GM18505 (cell line): ENCODE data around the gene TNFRSF1B.

Source experiments
- ATAC-seq: cut with Tn5 transposase; IDR thresholded peaks from one replicate; pipeline ENCODE4 v1.9.1; 2021; ENCODE audit not compliant: unreplicated experiment
- POLR2A ChIP-seq: IDR thresholded peaks from 4 replicates; pipeline ENCODE4 v1.6.1; 2011; ENCODE audit warnings: borderline replicate concordance; ENCODE audit not compliant: insufficient read depth, insufficient read length; ENCODE audit errors: extremely low read depth

Gene TNFRSF1B

GRCh38 chr1:12166834-12167492, at the start of gene TNFRSF1B:
Gene TNFRSF1B, plus strand, starts transcription at chr1:12166991. Its CDS starts 101 bp downstream, at chr1:12167092.
- peak; percentile 46 for ATAC-seq
- peak; percentile 93 for TF ChIP-seq POLR2A

- peak; percentile 29 for TF ChIP-seq POLR2A
- ATAC-seq: no peak
Measured at GRCh38 chr1:12121212-12122003, 45.4 kb upstream of the TNFRSF1B start.

DNA sequence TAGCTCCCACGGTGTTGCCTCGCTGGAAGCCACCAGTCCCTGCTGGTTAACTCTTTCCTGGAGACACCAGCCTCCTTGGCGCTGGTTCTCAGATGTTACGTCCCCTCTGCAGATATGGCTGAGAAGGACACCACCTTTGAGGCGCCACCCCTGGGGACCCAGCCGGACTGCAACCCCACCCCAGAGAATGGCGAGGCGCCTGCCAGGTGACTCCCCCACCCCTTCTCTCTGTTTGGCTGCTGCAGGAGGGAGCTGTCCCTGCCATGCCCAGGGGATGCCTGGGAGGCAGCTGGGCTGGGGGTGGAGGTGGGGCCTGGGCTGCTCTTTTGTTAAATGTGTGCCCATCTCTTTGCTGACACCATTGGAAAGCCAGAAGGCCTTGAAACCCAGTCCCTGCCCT, 43.6 kb upstream of the TNFRSF1B start:
- no peak for ATAC-seq
- no peak for TF ChIP-seq POLR2A

DNA sequence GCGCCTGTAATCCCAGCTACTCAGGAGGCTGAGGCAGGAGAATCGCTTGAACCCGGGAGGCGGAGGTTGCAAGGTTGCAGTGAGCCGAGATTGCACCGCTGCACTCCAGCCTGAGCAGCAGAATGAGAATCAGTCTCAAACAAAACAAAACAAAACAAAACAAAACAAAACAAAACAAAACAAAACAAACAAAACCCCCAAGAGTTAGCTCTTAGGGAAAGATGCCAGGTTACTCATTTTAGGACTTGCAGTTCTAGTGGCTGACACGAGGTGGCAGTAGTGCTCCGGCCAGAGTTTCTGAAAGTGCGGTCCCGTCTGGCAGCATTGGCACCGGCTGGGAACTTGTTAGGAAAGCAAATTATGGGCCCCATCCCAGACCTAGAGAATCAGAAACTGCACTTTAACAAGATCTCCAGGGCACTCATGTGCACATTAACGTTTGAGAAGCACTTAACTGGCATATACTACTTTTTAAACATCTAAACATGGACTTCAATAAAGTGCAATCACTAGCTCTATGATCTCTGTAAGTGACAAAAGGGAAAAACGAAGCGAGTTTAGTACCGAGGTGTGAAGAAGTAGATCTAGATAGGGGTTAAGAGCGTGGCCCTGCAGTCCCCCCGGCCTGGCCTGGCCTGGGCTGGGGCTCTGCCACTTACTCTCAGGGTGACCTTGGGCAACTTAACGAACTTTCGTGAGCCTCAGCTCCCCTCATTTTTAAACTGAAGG, 41.9 kb upstream of the TNFRSF1B start:
- no peak for ATAC-seq
- peak; percentile 15 for TF ChIP-seq POLR2A

DNA sequence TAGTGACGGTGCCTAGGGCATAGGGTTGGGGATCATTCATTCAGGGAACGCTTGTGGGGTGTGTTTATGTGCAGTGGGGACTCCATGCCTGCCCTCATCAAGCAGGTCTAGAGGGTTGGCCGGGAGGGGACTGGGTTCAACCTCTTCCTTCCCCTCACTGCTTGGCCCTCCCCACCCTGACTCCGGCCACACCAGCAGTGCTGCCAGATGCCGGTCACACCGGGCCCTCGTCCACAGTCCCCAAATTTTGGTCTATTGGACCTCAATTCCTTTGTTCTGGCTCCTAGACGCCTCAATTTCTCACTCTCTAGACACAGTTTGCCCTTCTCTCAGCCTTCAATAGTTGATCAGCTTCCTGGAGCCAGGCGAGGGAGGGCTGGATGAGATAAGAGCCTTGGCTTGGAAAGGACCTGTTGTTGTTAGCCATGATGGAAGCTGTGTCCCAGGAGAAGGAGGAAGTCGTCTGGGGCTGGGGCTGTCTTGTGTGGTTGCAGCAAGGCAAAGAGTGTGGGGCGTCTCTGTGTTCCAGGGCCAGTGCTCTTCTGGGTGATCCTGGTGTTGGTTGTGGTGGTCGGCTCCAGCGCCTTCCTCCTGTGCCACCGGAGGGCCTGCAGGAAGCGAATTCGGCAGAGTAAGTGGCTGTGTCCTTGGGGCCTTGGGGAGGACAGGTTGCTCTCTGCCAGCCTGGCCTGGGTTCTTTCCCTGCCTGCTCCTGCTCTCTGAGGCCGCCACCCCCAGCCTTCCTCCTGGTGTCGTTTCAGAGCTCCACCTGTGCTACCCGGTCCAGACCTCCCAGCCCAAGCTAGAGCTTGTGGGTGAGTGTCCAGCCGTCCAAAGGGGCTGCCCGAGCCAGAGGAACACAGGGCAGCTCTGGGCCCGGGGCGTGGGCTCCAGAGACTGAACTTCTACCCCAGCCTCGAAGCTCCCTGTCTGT, 41.1 kb upstream of the TNFRSF1B start:
- no peak for TF ChIP-seq POLR2A
- no peak for ATAC-seq

DNA sequence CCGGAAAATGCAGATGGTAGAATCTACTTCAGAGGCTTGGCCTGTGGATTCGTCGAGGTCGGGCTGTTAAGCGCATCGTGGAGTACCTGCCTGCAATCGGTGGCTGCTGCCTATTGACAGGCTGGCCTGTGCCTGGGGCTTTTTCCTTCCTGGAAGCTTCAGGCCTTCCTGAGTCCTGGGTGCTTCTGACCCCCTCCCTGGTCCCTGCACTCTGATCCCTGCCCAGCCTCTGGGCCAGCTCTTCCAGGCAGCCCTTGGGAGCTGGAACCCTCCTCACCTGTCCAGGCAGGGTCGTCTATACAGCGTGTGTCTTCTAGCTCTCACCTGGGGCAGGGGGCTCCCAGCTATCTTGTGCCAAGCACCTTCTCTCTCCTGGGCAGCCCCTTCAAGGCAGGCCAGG, 40.0 kb upstream of the TNFRSF1B start:
- ATAC-seq: no peak
- TF ChIP-seq POLR2A: no peak

DNA sequence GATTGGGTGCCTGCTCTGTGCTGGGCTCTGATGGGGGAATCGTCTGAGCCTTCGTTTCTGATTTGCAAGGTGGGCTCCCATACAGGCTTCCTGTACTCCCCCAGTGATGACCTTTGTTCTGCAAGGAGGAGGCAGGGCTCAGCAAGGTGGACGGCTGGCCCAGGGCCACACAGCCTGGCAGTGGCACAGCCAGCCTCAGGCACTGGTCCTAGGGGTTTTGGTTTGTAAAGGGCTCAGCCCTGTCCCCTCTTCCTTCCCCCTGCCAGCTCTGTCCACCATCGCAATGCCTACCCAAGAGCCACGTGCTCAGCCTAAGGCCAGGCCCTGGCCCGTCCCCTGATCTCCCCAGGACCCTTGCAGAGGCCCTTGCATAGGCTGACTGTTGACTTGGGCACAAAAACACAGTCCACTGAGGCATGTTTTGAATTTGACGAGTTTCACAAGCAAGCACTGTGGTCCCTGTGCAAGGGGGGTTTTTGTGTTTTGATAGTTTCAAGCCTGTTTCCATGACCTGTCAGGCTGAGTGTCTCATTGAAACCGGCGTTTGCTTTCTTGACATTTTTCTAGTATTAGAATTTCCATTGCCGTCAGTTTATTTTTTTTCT, 39.5 kb upstream of the TNFRSF1B start:
- ATAC-seq: no peak
- no peak for TF ChIP-seq POLR2A

GRCh38 chr1:12128120-12128519, 38.7 kb upstream of the TNFRSF1B start:
- peak; percentile 44 for TF ChIP-seq POLR2A
- ATAC-seq: no peak

GRCh38 chr1:12129624-12130023, 37.2 kb upstream of the TNFRSF1B start:
- no peak for ATAC-seq
- TF ChIP-seq POLR2A: no peak

DNA sequence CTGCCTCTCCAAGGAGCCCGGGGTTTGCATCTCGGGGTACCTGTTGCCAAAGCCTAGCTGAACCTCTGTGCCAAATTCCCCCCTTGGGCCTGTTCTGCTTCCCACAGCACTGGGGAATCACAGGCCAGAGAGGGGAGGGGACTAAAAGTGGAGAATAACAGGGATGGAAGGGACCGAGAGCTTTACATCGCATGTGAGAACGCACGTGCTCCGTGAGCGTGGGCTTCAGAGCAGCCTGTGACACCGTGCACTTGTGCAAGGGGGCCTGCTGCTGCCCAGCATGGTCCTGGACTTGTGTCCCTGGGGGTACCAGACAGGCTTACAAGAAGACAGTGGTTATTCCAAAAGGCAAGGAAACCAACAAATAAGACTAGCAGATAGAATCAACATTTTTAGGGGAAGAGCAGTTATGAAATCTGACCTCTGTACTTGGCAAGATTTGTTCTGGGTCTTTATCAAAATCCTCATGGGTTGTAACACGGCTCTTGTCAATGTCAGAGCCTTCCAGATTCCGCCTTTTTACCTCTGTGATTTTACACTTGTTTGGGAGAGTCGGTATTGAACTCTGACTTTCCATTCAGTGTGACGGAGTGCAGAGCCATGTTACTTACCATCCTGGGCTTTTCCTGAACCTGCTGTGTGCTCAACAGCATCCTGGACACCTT, 36.2 kb upstream of the TNFRSF1B start:
- ATAC-seq: no peak
- TF ChIP-seq POLR2A: no peak

DNA sequence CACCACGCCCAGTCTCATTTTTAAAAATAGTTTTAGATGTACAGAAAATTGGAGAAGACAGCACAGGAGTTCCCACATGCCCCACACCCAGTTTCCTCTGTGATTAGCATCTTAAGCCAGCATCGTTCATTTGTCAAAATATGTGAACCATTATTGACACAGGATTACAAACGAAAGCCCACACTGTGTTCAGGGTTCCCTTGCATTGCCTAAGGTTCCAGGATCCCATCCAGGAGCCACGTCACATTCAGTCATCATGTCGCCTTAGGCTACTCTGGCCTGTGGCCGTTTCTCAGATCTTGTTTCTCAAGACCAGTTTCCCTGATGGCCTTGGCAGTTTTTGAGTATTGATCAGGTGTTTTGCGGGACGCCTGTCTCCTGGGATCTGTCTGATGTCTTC, 34.7 kb upstream of the TNFRSF1B start:
- ATAC-seq: no peak
- TF ChIP-seq POLR2A: no peak

DNA sequence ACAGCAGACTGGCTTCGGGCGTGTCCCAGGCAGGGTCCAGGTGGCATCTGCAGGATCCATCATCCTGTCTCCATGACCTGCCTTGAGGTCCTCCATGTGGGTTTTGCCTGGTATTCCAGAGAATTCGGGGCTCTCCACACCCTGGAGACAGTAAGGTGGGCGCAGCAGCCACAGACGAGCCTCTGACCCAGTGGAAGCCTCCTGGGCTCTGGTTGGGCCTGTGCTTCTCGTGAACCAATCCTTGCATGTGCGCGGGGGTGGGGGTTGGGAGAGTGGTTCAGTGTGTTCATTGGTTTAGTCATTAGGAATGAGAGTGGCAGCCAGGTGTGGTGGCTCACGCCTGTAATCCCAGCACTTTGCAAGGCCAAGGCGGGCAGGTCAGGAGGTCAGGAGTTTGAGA, 32.1 kb upstream of the TNFRSF1B start:
- ATAC-seq: no peak

More for the DNA sequence above, 32.1 kb upstream of the TNFRSF1B start:
- no peak for TF ChIP-seq POLR2A
